ENCODE measurements around the gene UST. TPM values are rescaled to one million over a fixed set of nuclear protein-coding genes. Genes with fewer than 3 reads are reported as not detected.
"Not testable (repeated sequence)": the region's sequence is repeated elsewhere in the genome, so short reads cannot be mapped to it uniquely, and the experiment has no call there.

UST gene
- total RNA-seq, 2 experiments from 2014 or later, result 0.29 to 0.50 TPM

GRCh38 chr6:148905901-148906300, 159.1 kb downstream of the UST start:
- no peak overlapping the region for H3K27ac Mint-ChIP-seq
- POLR2A ChIA-PET, result no interaction called here

GRCh38 chr6:148906386-148906785, 159.6 kb downstream of the UST start:
- ChIA-PET CTCF (interaction anchor here (1.9 kb wide), 1 partner anchor 10 kb away, joined by 4 read pairs; no protein-coding TSS in a partner anchor), POLR2A (no interaction called here)
- Mint-ChIP-seq H3K4me1 (no peaks in the 10 kb centered on the region), H3K4me3 (no peak overlapping the region), H3K9me3 (no peaks in the 10 kb centered on the region), H3K27me3 (peaks cover 2% of the 10 kb centered on the region), H3K27ac (no peak overlapping the region), H3K36me3 (ENCODE audit: low read depth) (no peaks in the 10 kb centered on the region)
- no peak for DNase-seq

More at GRCh38 chr6:148905901-148906300, 159.1 kb downstream of the UST start:
- Mint-ChIP-seq H3K9me3 (no peaks in the 10 kb centered on the region), H3K4me3 (no peak overlapping the region), H3K36me3 (ENCODE audit: low read depth) (no peaks in the 10 kb centered on the region), H3K27me3 (peaks cover 2% of the 10 kb centered on the region), H3K4me1 (no peaks in the 10 kb centered on the region)
- CTCF ChIA-PET, result interaction anchor here (1.9 kb wide), 1 partner anchor 10 kb away, joined by 4 read pairs; no protein-coding TSS in a partner anchor
- DNase-seq, result no peak

- no peak overlapping the region for H3K27ac Mint-ChIP-seq
- peaks cover 1% of the 10 kb centered on the region for H3K27me3 Mint-ChIP-seq
- H3K4me1 Mint-ChIP-seq, result no peaks in the 10 kb centered on the region
- ChIA-PET CTCF (no interaction called here), POLR2A (no interaction called here)
- H3K4me3 Mint-ChIP-seq, result no peak overlapping the region
- H3K9me3 Mint-ChIP-seq, result no peaks in the 10 kb centered on the region
- no peak for DNase-seq
- H3K36me3 Mint-ChIP-seq (ENCODE audit: low read depth), result no peaks in the 10 kb centered on the region
Observed at GRCh38 chr6:148907573-148907972, 160.7 kb downstream of the UST start.

- H3K9me3 Mint-ChIP-seq, result no peaks in the 10 kb centered on the region
- H3K4me3 Mint-ChIP-seq, result no peak overlapping the region
- no peak for DNase-seq
- POLR2A ChIA-PET, result no interaction called here
- H3K27me3 Mint-ChIP-seq, result no peaks in the 10 kb centered on the region
- CTCF ChIA-PET, result no interaction called here
- no peaks in the 10 kb centered on the region for H3K4me1 Mint-ChIP-seq
- H3K27ac Mint-ChIP-seq, result no peak overlapping the region
- H3K36me3 Mint-ChIP-seq (ENCODE audit: low read depth), result no peaks in the 10 kb centered on the region
Observed at GRCh38 chr6:148912252-148912651, 165.4 kb downstream of the UST start.

GRCh38 chr6:148915810-148916209, 169.0 kb downstream of the UST start:
- no peaks in the 10 kb centered on the region for H3K4me1 Mint-ChIP-seq
- peaks cover 4% of the 10 kb centered on the region for H3K9me3 Mint-ChIP-seq
- DNase-seq, result no peak
- no peak overlapping the region for H3K27ac Mint-ChIP-seq
- ChIA-PET POLR2A (no interaction called here), CTCF (interaction anchor here (0.8 to 1.4 kb wide), 3 partner anchors 10 to 50 kb away, joined by 3 to 4 read pairs (median 4); no protein-coding TSS in a partner anchor)
- H3K4me3 Mint-ChIP-seq, result no peak overlapping the region
- no peaks in the 10 kb centered on the region for H3K36me3 Mint-ChIP-seq (ENCODE audit: low read depth)
- H3K27me3 Mint-ChIP-seq, result no peaks in the 10 kb centered on the region

GRCh38 chr6:148916485-148916884, 169.7 kb downstream of the UST start:
- POLR2A ChIA-PET; DNase-seq; H3K4me1 Mint-ChIP-seq; H3K9me3 Mint-ChIP-seq; H3K27ac Mint-ChIP-seq; H3K36me3 Mint-ChIP-seq (ENCODE audit: low read depth); H3K27me3 Mint-ChIP-seq; H3K4me3 Mint-ChIP-seq: not testable (repeated sequence)
- CTCF ChIA-PET, result interaction anchor here (1.2 to 1.4 kb wide), 2 partner anchors 11 kb away, joined by 3 to 4 read pairs; no protein-coding TSS in a partner anchor

GRCh38 chr6:148924226-148925012, 177.6 kb downstream of the UST start:
- ChIA-PET CTCF (no interaction called here), POLR2A (no interaction called here)
- H3K27ac Mint-ChIP-seq, result no peak overlapping the region
- peaks cover 1% of the 10 kb centered on the region for H3K27me3 Mint-ChIP-seq
- no peaks in the 10 kb centered on the region for H3K4me1 Mint-ChIP-seq
- H3K9me3 Mint-ChIP-seq, result no peaks in the 10 kb centered on the region
- DNase-seq, result no peak
- H3K4me3 Mint-ChIP-seq, result no peak overlapping the region
- no peaks in the 10 kb centered on the region for H3K36me3 Mint-ChIP-seq (ENCODE audit: low read depth)

GRCh38 chr6:148925701-148926100, 178.9 kb downstream of the UST start:
- ChIA-PET CTCF (no interaction called here), POLR2A (no interaction called here)
- no peak for DNase-seq
- Mint-ChIP-seq H3K9me3 (no peaks in the 10 kb centered on the region), H3K4me3 (no peak overlapping the region), H3K27me3 (peaks cover 1% of the 10 kb centered on the region), H3K36me3 (ENCODE audit: low read depth) (no peaks in the 10 kb centered on the region), H3K4me1 (no peaks in the 10 kb centered on the region), H3K27ac (no peak overlapping the region)

GRCh38 chr6:148926478-148926877, 179.6 kb downstream of the UST start:
- peaks cover 1% of the 10 kb centered on the region for H3K27me3 Mint-ChIP-seq
- H3K27ac Mint-ChIP-seq, result no peak overlapping the region
- POLR2A ChIA-PET, result no interaction called here
- no peaks in the 10 kb centered on the region for H3K36me3 Mint-ChIP-seq (ENCODE audit: low read depth)
- H3K9me3 Mint-ChIP-seq, result no peaks in the 10 kb centered on the region
- H3K4me1 Mint-ChIP-seq, result no peaks in the 10 kb centered on the region
- H3K4me3 Mint-ChIP-seq, result no peak overlapping the region
- CTCF ChIA-PET, result interaction anchor here (0.6 kb wide), 1 partner anchor 1150 kb away, joined by 3 read pairs; no protein-coding TSS in a partner anchor
- DNase-seq, result no peak

GRCh38 chr6:148927586-148927985, 180.8 kb downstream of the UST start:
- H3K4me1 Mint-ChIP-seq, result no peaks in the 10 kb centered on the region
- H3K27ac Mint-ChIP-seq, result no peak overlapping the region
- ChIA-PET CTCF (interaction anchor here (0.8 kb wide), 1 partner anchor 12 kb away, joined by 3 read pairs; no protein-coding TSS in a partner anchor), POLR2A (no interaction called here)
- DNase-seq, result no peak
- H3K4me3 Mint-ChIP-seq, result no peak overlapping the region
- H3K27me3 Mint-ChIP-seq, result peaks cover 1% of the 10 kb centered on the region
- no peaks in the 10 kb centered on the region for H3K36me3 Mint-ChIP-seq (ENCODE audit: low read depth)
- H3K9me3 Mint-ChIP-seq, result no peaks in the 10 kb centered on the region

- Mint-ChIP-seq H3K9me3 (no peaks in the 10 kb centered on the region), H3K27ac (no peak overlapping the region), H3K4me3 (no peak overlapping the region), H3K4me1 (no peaks in the 10 kb centered on the region), H3K36me3 (ENCODE audit: low read depth) (no peaks in the 10 kb centered on the region), H3K27me3 (peaks cover 3% of the 10 kb centered on the region)
- ChIA-PET CTCF (no interaction called here), POLR2A (no interaction called here)
- DNase-seq, result no peak
Observed at GRCh38 chr6:148928811-148929210, 182.0 kb downstream of the UST start.

GRCh38 chr6:148932208-148932607, 185.4 kb downstream of the UST start:
- Mint-ChIP-seq H3K4me3 (no peak overlapping the region), H3K27ac (no peak overlapping the region), H3K27me3 (peaks cover 3% of the 10 kb centered on the region), H3K9me3 (no peaks in the 10 kb centered on the region), H3K4me1 (no peaks in the 10 kb centered on the region), H3K36me3 (ENCODE audit: low read depth) (no peaks in the 10 kb centered on the region)
- CTCF ChIA-PET, result no interaction called here
- POLR2A ChIA-PET, result no interaction called here
- no peak for DNase-seq

- DNase-seq, result no peak
- H3K36me3 Mint-ChIP-seq (ENCODE audit: low read depth), result no peaks in the 10 kb centered on the region
- POLR2A ChIA-PET, result no interaction called here
Observed at GRCh38 chr6:148932731-148933130, 185.9 kb downstream of the UST start.

GRCh38 chr6:148934539-148934938, 187.7 kb downstream of the UST start:
- CTCF ChIA-PET, result no interaction called here
- H3K9me3 Mint-ChIP-seq, result no peaks in the 10 kb centered on the region
- no peak for DNase-seq
- peaks cover 5% of the 10 kb centered on the region for H3K27me3 Mint-ChIP-seq
- no peak overlapping the region for H3K27ac Mint-ChIP-seq
- POLR2A ChIA-PET, result no interaction called here
- H3K4me3 Mint-ChIP-seq, result no peak overlapping the region
- no peaks in the 10 kb centered on the region for H3K36me3 Mint-ChIP-seq (ENCODE audit: low read depth)
- no peaks in the 10 kb centered on the region for H3K4me1 Mint-ChIP-seq

More at GRCh38 chr6:148932731-148933130, 185.9 kb downstream of the UST start:
- Mint-ChIP-seq H3K4me1 (no peaks in the 10 kb centered on the region), H3K4me3 (no peak overlapping the region), H3K9me3 (no peaks in the 10 kb centered on the region), H3K27ac (no peak overlapping the region), H3K27me3 (peaks cover 3% of the 10 kb centered on the region)
- CTCF ChIA-PET, result no interaction called here
